GM18870 (cell line): ENCODE data around the gene VWA1.
"Not testable (repeated sequence)": the region's sequence is repeated elsewhere in the genome, so short reads cannot be mapped to it uniquely, and the experiment has no call there.

Experiments
- ATAC-seq: cut with Tn5 transposase; IDR thresholded peaks from one replicate; pipeline ENCODE4 v1.9.1; 2021; ENCODE audit warnings: moderate library complexity; ENCODE audit not compliant: unreplicated experiment

Gene VWA1

DNA sequence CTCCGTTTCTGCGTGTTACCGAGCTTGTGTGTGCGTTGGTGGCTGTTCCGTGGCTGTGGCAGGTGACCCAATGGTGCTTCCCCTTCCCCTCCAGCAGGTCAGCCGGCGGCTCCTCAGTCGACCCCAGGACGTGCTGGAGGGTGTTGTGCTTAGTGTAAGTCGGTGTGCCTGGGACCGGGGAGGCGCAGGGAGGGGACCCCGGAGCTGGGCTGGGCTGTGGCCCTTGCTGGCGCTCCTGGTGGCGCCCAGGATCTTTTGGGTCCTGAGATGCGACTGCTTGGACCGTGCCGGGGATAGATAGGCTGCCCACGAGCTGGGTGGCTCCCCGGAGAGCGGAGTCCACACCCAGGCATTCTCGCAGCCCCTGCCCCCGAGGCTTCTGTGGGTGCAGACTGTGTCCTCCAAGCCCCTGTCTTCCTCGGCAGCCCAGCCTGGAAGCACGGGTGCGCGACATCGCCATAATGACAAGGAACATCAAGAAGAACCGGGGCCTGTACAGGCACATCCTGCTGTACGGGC, 19.9 kb downstream of the VWA1 start:
- ATAC-seq, result no peak

DNA sequence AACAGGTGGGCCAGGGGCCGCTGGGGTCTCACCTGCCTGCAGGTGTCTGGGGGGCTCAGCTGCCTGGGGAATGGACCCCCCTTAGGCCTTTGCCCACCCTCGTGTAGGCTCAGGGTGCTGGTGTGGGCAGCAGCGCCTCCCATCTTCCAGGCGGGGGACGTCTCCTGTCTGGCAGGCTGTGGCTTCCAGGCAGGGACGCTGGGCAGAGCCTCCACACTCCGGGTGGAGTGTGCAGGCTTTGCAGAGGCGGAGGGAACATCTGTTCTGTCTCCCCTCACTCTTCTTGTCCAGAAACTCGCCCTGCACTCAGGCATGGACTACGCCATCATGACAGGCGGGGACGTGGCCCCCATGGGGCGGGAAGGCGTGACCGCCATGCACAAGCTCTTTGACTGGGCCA, 20.4 kb downstream of the VWA1 start:
- ATAC-seq, result not testable (repeated sequence)

DNA sequence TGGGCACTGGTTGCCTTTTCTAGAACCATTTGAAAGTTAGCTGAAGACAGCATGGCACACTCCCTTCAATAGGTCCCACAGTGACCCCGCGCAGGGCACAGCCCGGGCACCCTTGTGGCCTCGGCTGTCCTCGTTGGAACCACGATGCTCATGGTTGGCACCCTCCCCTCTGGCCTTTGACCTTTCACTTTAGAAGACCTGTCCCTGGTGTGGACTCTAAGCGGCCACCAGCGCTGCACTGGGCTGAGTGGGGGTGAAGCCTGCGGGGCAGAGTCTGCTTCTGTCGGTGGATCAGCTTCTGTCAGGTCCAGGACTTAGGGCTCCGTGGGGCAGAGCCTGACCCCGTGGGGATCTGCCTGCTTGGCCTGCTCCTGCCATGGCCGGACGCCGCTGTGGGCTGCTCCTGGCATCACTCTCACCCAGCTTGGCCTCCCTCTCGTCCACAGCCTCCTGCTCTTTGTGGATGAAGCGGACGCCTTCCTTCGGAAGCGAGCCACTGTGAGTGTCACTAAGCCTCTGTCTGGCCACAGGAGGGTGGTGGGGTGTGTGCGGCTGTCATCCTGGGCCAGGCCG, 21.3 kb downstream of the VWA1 start:
- not testable (repeated sequence) for ATAC-seq

DNA sequence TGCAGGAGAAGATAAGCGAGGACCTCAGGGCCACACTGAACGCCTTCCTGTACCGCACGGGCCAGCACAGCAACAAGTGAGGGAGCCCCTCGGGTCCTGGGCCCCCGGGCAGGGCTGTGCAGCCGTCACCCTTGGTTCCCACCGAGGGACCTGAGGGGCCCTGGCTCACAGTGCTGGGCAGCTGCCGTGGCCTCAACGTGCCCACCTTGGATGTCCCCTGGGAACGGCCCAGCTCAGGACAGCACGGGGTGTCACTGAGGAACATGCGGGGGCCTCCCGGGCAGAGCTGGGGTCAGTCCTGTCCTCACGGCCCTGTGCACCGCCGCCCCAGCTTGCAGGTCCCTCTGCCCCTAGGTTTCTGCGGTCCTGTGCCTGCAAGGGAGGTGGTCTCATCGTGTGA, 23.7 kb downstream of the VWA1 start:
- ATAC-seq, result not testable (repeated sequence)

DNA sequence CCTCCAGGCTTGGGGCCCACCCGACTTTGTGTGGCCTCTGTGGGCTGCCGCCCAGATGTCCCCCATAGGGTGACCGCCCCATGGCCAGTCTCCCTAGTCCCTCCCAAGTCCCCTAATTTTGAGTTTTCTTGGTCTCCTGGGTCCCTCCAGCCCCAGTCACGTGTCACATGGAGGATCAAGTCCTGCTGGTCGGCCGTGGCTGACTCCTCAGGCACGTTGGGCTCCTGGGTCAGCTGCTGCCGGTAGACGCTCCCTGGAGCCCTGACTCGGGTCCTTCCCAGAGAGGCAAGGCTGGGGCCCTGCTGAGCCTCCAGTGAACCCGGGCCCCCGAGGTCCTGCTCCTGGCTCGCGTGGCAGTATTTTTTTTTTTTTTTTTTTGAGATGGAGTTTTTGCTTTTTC, 24.2 kb downstream of the VWA1 start:
- not testable (repeated sequence) for ATAC-seq

DNA sequence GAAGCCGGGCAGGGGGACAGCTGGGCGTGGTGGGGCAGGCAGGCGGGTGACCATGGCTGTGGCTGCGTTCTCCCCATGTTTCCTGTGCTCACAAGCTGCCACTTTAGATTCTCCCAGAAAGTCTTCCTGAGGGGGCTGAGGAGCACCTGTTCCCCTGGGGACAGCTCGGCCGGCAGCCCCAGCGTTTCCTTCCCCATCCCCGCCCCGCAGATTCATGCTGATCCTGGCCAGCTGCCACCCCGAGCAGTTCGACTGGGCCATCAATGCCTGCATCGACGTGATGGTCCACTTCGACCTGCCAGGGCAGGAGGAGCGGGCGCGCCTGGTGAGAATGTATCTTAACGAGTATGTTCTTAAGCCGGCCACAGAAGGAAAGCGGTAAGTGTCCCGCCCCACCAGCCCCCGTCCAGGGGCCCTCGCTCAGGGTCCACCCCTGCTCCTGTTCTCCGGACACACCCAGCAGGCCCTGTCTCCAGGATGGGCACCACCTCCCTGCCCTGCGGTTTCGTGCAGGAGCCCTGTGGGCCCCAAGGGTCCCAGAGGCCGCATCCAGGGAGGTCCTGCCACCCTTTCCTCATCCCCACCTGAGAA, 25.1 kb downstream of the VWA1 start:
- ATAC-seq, result no peak

DNA sequence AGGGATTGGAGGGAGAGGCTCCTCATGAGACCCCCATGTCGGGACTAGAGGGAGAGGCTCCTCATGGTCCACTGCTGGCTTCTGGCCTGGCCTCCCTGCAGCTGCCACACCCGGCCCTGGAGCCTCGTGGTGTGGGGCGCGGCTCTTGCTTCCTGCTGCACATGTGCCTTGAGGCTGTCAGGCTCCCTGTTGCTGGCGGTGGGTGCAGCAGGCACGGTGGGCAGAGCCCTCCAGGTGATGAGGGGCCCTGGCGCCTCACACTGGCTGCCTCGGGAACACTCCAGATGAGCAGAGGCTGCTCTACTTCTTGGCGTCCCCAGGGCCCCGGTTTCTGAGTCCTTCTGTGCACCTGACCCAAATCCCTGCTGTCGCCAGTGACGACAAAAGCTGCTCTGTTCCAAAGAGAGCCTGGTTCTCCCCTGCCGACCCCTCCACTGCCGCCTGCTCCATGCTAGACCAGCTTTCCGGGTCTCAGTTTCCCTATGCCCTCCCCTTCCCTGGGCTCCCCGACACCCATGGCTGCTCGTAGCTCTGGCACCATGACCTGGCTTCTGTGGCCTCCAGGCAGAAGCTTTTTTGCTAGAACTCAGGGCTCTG, 26.3 kb downstream of the VWA1 start:
- no peak for ATAC-seq

DNA sequence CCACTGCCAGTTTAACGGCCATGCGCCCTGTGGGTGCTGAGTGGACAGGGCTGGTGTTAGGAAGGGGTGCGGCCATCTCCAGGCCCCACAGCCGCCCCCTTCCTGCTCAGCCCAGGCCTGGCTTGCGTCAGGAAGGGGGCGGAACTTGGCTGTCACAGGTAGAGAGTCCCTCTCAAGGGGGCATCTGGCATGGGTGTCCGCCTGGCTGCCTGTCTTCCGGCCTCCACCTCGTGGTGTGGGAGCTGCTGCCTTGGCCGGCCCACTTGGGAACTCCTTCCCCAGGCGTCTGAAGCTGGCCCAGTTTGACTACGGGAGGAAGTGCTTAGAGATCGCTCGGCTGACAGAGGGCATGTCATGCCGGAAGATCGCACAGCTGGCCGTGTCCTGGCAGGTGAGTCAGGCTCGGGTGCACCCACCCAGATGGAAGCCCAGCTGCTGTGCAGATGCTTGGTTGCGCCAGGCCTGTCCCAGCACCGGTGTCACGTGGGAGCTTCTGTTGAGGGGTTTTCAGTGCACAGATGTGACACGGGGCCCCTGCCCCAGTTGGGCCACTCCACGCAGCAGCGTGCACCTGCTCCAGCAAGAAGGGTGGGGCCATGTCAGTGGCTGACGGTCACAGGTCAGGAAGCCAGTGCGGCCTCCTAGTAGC, 27.0 kb downstream of the VWA1 start:
- no peak for ATAC-seq

DNA sequence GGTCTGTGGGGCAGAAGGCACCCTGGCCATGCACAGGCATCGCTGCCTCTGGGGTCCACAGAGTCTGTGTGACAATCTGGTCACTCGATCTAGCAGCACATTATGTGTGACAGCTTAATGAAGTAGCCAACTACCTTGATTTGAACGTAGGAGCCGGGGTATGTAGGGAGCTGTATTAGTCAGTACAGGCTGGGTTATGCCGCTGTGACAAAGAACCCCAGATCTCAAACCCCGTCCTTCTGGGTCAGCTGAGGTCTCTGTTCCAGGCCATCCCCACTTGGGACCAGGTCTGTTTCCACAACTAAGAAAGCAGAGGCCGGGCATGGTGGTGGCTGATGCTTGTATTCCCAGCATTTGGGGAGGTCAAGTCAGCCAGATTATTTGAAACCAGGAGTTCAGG, 27.8 kb downstream of the VWA1 start:
- no peak for ATAC-seq

DNA sequence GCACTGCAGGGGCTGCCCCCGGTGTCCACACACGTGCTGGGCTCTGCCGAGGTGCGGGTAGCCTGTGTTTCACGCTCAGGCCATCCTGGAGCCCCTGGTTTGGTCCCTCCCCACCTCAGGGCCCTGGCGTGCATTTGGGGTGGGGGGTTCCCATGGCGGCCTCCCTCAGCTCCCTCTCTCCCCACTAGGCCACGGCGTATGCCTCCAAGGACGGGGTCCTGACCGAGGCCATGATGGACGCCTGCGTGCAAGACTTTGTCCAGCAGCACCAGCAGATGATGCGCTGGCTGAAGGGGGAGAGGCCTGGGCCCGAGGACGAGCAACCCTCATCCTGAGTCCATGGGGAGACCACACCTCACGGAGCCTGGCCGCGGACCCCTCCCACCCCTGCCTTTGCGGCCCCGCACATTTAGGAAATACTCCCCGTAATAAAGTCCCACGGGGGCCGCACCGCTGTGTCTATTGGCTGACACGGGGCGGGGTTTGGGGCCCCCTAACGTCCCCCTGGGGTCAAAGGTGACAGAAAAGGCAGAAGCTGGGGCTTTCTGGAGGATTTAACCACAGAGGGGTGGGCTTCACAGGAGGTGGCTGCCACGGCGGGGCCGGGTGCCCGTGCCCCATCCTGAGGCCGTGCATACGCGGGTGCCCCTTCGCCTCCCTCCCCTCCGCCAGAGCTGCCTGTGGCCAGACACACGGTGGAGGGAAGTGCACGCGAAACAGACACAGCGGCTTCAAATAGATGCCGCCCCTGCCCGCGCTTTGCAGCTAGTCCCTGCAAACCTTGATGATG, 32.9 kb downstream of the VWA1 start:
- not testable (repeated sequence) for ATAC-seq

DNA sequence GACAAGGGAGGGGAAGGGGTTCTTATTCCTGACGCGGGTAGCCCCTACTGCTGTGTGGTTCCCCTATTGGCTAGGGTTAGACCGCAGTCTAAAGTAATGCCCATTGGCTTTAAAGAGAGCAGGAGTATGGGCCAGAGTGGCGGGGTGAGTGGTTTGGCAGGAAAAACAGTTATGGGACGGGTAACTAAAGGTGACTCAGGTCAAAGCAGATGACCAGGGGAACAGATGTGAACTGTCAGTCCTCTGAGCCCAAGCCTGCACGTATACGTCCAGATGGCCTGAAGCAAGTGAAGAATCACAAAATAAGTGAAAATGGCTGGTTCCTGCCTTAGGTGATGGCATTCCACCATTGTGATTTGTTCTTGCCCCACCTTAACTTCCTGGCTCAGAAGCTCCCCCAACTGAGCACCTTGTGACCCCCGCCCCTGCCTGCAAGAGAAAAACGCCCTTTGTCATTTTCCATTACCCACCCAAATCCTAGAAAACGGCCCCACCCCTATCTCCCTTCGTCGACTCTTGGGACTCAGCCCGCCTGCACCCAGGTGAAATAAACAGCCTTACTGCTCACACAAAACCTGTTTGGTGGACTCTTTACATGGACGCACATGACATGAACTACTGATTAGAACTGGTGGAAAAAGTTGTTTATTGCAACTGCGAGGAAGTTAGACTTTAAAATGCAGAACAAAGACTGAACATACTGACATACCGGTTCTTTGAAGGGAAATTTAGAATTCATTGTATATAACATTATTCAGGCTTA, 35.3 kb downstream of the VWA1 start:
- ATAC-seq, result peak; percentile 15

DNA sequence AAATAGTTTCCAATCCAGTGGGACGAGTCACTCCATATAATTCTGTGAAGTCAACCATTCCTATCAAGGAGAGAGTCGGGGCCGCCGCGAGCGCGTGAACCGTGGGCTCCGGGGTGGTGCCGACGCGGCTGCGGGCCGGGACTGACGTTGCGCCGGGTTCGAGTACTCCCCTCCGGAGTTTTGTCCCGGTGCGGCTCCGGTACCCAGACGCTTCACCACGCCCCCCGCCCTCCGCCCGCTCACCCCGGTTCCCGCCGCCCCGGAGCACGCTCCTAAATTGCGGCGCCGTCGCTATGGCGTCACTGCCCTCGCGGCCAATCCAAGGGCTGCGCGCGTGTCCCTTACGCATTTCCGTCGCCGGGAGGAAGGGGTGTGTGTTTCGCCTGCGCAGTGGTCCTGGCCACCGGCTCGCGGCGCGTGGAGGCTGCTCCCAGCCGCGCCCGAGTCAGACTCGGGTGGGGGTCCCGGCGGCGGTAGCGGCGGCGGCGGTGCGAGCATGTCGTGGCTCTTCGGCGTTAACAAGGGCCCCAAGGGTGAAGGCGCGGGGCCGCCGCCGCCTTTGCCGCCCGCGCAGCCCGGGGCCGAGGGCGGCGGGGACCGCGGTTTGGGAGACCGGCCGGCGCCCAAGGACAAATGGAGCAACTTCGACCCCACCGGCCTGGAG, 36.0 kb downstream of the VWA1 start, which contains the start of gene ATAD3B:
Gene ATAD3B, plus strand, starts transcription at position 377 of the 664 bp plus-strand sequence. Its CDS starts 120 bp downstream, at position 497.
- peak; percentile 79 for ATAC-seq

DNA sequence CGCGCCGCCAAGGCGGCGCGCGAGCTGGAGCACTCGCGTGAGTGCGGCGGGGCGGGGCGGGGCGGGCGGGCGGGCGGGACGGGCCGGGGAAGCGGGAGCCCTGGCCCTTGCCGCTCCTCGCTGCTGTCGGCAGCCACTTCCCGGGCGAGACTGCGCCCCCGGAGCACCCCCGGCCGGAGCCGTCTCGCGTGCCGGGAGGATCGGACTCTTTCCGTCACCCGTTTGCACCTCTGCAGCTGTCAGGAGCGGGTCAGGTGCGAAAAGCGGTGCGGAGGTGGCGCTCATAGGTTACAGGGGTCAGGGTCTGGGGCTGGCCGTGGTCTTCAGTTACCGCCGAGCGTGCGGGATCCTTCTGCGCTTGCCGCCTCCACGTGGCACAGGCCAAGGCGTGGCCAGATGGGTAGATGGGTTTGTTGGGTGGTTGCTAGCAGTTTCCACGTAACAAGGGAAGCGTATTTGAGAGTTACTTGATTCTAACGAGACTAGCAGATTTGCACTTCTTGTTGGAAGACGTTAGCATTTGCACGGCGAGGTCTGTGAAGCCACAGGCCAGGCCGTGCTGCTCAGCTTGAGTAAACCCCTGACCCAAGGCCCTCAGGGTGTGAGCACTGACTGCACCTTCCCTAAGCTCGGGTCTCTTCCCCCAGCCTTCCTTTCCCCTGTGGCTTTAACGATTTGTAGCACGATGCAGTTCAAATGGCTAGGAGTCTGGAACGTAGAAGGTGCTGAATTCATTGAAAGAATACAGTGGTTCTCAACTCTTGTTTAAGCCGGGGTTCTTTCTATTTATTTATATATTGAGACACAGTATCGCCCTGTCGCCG, 36.8 kb downstream of the VWA1 start:
- not testable (repeated sequence) for ATAC-seq

DNA sequence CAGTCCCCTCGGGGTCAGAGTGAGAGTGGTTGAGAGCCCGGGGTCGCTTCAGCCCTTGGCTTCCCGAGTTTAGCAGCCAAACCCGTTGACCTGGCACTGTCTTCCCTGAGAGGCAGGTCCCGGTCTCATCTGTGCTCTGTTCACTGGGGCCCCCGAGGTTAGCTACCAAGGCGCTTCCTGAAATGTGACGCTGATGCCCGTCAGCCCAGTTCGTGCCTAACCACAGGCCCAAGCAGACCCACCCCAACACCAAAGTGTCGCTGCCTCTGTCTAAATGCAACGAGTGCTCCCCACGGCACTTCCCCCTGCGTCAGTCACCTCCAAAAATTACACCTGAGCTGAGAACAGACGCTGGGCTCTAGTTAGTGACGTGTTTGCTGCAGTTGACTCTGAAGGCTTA, 40.5 kb downstream of the VWA1 start:
- ATAC-seq, result not testable (repeated sequence)

DNA sequence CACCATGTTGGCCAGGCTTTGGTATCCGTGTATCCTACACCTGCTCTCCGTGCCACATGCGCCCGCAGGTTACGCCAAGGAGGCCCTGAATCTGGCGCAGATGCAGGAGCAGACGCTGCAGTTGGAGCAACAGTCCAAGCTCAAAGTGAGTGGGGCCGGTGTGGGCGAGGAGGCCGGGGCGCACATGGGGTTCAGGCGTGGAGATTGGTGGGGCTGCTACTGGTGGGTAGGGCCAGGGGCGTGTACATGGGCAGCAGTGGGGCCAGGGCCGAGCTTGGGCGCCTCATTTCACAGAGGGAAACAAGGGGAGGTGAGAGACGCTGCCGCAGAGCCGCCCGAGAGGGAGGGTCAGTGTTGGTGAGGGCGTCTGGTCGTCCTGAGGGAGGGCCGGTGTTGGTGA, 41.7 kb downstream of the VWA1 start:
- no peak for ATAC-seq

DNA sequence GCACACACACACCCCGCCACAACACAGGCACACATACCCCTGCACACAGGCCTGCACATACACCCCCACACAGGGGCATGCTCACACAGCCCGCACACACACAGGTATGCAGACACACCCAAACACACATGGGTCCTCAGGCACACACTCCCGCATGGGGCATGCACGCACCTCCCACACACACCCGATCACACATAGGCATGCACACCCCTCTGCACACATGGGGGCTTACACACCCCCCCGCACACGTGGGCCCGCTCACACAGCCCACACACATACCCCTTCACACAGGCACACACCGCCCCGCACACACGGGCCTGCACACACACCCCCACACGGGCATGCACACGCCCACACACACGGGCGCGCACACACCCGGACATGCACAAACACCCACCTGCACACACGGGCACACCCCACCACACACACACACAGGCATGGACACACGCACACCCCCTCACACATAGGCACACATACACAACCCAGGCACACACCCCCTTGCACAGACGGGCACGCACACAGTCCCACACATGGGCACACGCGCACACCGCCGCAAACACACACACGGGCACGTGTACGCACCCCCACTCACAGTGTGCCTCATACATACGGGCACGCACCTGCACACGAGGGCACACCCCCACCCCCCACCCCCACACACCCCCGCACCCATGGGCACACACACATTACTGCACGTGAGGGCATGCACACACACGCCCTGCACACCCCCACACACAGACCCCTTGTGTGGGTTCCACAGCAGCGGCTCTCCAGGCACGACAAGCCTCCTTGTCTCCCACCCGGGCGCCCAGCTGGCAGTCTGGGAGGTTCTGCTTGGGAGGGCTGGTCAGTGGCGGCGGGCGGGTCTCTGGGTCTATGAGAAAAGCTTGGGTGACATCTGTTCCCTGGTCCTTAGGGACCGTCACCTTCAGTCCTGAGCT, 44.3 kb downstream of the VWA1 start:
- no peak for ATAC-seq

DNA sequence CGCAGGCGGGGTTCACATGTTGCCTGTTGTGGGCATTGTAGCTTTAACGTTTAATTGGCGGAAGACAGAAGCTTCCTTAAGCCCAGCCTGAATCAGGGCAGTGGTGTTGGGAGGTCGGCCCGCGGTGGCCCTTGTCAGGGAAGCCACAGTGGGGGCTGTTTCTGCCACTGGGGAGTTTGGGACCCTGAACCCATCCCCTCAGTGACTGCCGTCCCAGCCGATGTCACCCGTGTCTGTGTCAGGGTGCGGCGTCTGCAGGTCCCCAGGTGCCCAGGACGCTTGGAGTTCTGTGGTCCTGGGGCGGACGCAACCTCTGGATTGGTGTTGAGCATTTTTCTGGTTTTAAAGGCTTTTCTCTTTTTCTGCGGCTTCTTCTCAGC, 45.0 kb downstream of the VWA1 start:
- ATAC-seq, result not testable (repeated sequence)

DNA sequence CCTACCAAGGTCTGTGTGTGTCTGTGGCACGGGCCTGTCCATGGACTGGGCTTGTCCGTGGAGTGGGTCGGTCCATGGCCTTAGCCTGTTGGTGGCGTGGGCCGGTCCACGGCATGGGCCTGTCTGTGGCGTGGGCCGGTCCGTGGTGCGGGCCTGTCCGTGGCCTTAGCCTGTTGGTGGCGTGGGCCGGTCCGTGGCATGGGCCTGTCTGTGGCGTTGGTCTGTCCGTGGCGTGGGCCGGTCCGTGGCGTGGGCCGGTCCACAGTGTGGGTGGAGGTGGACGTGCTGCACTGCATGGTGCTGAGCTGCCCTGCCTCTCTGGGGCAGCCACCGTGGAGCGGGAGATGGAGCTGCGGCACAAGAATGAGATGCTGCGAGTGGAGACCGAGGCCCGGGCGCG, 46.3 kb downstream of the VWA1 start:
- not testable (repeated sequence) for ATAC-seq
